HCT116 (cell line): Measurements from ENCODE around the gene TRPM3.

ENCODE experiments used
- CEBPB ChIP-seq: IDR thresholded peaks from 2 replicates; pipeline ENCODE4 v1.6.1; 2012; ENCODE audit warnings: low read depth
- EGR1 ChIP-seq: IDR thresholded peaks from 2 replicates; pipeline ENCODE4 v1.6.1; 2012; ENCODE audit warnings: low read depth
- EZH2 ChIP-seq: fragments of 200-600 bp; sonication (generic); IDR thresholded peaks from 2 replicates; pipeline ENCODE4 v1.6.1; 2017; ENCODE audit warnings: antibody characterized with exemption, mixed run types
- JUND ChIP-seq: IDR thresholded peaks from 2 replicates; pipeline ENCODE4 v1.6.1; 2012
- POLR2A ChIP-seq: IDR thresholded peaks from 2 replicates; pipeline ENCODE4 v1.7.0; 2011; ENCODE audit warnings: borderline replicate concordance; ENCODE audit not compliant: insufficient read depth, insufficient read length; ENCODE audit errors: extremely low read depth
- POLR2AphosphoS5 ChIP-seq: IDR thresholded peaks from 2 replicates; pipeline ENCODE4 v1.6.1; 2011; ENCODE audit warnings: mild to moderate bottlenecking, low read depth, low read length, moderate library complexity
- SP1 ChIP-seq: IDR thresholded peaks from 2 replicates; pipeline ENCODE4 v1.6.1; 2012; ENCODE audit warnings: low read depth
- TF ChIP-seq, protein P1 (sequence below), 3 experiments: fragments of 200-600 bp in 1 of 3; sonication (generic) in 1 of 3; IDR thresholded peaks in 2 of 3; conservative IDR thresholded peaks in 1 of 3; 2 replicates each; pipeline ENCODE4 v1.5.1; 2012 to 2017; ENCODE audit warnings: low read depth in 2 of 3, low read length in 2 of 3, antibody characterized with exemption in 1 of 3, borderline replicate concordance in 1 of 3, control low read depth in 1 of 3, mild to moderate bottlenecking in 1 of 3, mixed read lengths in 1 of 3, mixed run types in 1 of 3, moderate library complexity in 1 of 3; ENCODE audit not compliant: insufficient read depth in 1 of 3
- TF ChIP-seq, protein P2 (sequence below): IDR thresholded peaks from 2 replicates; pipeline ENCODE4 v1.6.1; 2012
- TF ChIP-seq, protein P3 (sequence below): IDR thresholded peaks from 2 replicates; pipeline ENCODE4 v1.6.1; 2012

DNA sequence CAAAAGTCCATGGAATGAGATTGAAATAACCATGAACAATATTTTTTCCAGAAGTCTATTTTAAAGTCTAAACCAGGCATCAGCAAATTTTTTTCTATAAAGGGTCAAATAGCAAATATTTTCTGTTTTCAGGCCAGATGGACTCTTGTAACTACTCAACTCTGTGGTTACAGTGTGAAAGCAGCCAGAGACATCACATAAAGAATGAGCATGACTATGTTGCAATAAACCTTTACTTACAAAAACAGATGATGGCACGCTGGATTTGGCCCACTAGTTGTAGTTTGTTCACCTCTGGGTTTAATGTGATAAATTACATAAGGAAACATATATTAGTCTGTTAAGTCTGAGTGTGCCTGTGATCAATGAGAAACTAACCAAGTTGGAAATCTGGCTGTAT is 319.2 kb downstream of the TRPM3 start:
- TF ChIP-seq SP1 (no peak), POLR2A (no peak), POLR2AphosphoS5 (no peak), JUND (no peak), EZH2 (no peak), EGR1 (no peak), CEBPB (no peak)
- TF ChIP-seq, protein P1, sequence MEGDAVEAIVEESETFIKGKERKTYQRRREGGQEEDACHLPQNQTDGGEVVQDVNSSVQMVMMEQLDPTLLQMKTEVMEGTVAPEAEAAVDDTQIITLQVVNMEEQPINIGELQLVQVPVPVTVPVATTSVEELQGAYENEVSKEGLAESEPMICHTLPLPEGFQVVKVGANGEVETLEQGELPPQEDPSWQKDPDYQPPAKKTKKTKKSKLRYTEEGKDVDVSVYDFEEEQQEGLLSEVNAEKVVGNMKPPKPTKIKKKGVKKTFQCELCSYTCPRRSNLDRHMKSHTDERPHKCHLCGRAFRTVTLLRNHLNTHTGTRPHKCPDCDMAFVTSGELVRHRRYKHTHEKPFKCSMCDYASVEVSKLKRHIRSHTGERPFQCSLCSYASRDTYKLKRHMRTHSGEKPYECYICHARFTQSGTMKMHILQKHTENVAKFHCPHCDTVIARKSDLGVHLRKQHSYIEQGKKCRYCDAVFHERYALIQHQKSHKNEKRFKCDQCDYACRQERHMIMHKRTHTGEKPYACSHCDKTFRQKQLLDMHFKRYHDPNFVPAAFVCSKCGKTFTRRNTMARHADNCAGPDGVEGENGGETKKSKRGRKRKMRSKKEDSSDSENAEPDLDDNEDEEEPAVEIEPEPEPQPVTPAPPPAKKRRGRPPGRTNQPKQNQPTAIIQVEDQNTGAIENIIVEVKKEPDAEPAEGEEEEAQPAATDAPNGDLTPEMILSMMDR (IDR thresholded peaks at IDR 0.05 in 2 of 3, conservative IDR thresholded peaks at IDR 0.05 in 1 of 3; ENCODE audit: borderline replicate concordance in 1 of 3, insufficient read depth in 1 of 3, low read depth in 2 of 3, low read length in 2 of 3): no peak
- TF ChIP-seq, protein P2, sequence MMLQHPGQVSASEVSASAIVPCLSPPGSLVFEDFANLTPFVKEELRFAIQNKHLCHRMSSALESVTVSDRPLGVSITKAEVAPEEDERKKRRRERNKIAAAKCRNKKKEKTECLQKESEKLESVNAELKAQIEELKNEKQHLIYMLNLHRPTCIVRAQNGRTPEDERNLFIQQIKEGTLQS: no peak
- TF ChIP-seq, protein P3, sequence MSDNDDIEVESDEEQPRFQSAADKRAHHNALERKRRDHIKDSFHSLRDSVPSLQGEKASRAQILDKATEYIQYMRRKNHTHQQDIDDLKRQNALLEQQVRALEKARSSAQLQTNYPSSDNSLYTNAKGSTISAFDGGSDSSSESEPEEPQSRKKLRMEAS: no peak
